Central memory CD8-positive, alpha-beta T cell (primary cell): ENCODE measurements around the gene HID1.
"Not testable (repeated sequence)": the region's sequence is repeated elsewhere in the genome, so short reads cannot be mapped to it uniquely, and the experiment has no call there.

Experiments used
- ATAC-seq: fragments of 150-1000 bp; cut with Tn5 transposase; replicated peaks from 2 replicates; pipeline ENCODE4 v1.10.0; 2022; ENCODE audit warnings: mild to moderate bottlenecking, moderate FRiP score, moderate number of reproducible peaks; ENCODE audit not compliant: poor library complexity, severe bottlenecking; ENCODE audit errors: extremely low read depth
- DNase-seq, 2 donors: peaks; one replicate each; pipeline ENCODE4 v3.0.0; 2021; ENCODE audit warnings: low spot score in 2 of 2
- H3K27ac Mint-ChIP-seq: one replicate; pipeline ENCODE4 v1.8.0; 2022; ENCODE audit warnings: low read depth, mild to moderate bottlenecking, moderate library complexity, mixed read lengths
- H3K27me3 Mint-ChIP-seq: one replicate; pipeline ENCODE4 v1.8.0; 2022; ENCODE audit warnings: mixed read lengths
- H3K36me3 Mint-ChIP-seq: one replicate; pipeline ENCODE4 v1.8.0; 2022; ENCODE audit warnings: mild to moderate bottlenecking, moderate library complexity, mixed read lengths; ENCODE audit not compliant: insufficient read depth
- H3K4me1 Mint-ChIP-seq: one replicate; pipeline ENCODE4 v1.8.0; 2022; ENCODE audit warnings: mixed read lengths
- H3K4me3 Mint-ChIP-seq: one replicate; pipeline ENCODE4 v1.8.0; 2022; ENCODE audit warnings: mild to moderate bottlenecking, moderate library complexity, mixed read lengths
- H3K9me3 Mint-ChIP-seq: one replicate; pipeline ENCODE4 v1.8.0; 2022; ENCODE audit warnings: mixed read lengths

HID1 gene

DNA sequence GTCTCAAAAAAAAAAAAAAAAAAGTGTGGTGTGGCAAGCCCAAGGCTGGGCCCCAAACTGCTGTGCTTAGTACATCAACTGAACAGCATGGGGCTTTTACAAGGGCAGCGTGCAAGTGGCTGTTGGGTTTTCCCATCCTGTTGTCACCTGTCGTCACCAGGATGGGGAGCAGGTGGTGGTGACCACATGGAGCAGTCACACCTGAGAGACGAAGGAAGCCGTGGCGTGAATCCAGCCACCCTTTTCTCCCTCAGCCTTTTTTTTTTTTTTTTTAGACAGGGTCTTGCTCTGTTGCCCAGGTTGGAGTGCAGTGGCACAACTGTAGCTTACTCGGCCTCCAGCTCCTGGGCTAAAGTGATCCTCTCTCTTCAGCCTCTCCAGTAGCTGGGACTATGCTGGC, 35.8 kb upstream of the HID1 start:
- no peaks in the 10 kb centered on the region for H3K9me3 Mint-ChIP-seq
- H3K36me3 Mint-ChIP-seq: no peaks in the 10 kb centered on the region
- peaks cover 10% of the 10 kb centered on the region for H3K4me1 Mint-ChIP-seq
- DNase-seq: no peak
- ATAC-seq: no peak
- no peak overlapping the region for H3K27ac Mint-ChIP-seq
- no peaks in the 10 kb centered on the region for H3K27me3 Mint-ChIP-seq
- no peak overlapping the region for H3K4me3 Mint-ChIP-seq

DNA sequence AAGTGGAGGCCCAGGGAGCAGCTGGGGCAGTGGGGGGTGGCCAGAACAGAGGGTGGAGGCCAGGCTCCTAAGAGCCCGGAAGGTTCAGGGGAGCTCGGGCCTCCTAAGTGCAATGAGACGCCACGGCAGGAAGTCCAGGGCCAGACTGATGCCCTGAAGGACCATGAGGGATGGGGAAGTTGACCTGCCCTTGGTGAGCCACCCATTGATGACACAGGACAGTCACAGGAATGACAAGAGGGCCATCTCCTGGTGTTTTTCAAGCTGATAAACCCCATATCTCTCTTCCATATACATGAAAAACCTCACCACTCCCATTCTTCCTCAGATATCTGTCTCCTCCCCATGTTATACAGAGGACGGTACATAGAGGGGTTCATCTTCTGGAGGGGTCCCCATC, 34.1 kb upstream of the HID1 start:
- no peaks in the 10 kb centered on the region for H3K9me3 Mint-ChIP-seq
- ATAC-seq: no peak

DNA sequence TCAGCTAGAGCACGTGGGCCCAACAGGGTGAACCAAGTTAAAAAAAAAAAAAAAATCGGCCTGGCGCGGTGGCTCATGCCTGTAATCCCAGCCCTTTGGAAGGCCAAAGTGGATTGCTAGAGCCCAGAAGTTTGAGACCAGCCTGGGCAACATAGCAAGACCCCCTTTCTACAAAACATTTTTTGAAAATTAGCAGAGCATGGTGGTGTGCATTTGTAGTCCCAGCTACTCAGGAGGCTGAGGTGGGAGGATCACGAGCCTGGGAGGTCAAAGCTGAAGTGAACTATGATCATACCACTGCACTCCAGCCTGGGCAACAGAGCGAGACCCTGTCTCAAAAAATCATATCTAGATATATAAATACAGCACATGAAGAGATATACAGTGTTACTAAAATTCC, 33.5 kb upstream of the HID1 start:
- not testable (repeated sequence) for DNase-seq, ATAC-seq, H3K27me3 Mint-ChIP-seq, H3K36me3 Mint-ChIP-seq, H3K4me3 Mint-ChIP-seq, H3K9me3 Mint-ChIP-seq, H3K27ac Mint-ChIP-seq, H3K4me1 Mint-ChIP-seq

More for the DNA sequence above, 34.1 kb upstream of the HID1 start:
- H3K4me1 Mint-ChIP-seq: no peaks in the 10 kb centered on the region
- no peaks in the 10 kb centered on the region for H3K27me3 Mint-ChIP-seq
- peaks cover 2% of the 10 kb centered on the region for H3K36me3 Mint-ChIP-seq
- DNase-seq: no peak
- no peak overlapping the region for H3K27ac Mint-ChIP-seq
- H3K4me3 Mint-ChIP-seq: no peak overlapping the region

DNA sequence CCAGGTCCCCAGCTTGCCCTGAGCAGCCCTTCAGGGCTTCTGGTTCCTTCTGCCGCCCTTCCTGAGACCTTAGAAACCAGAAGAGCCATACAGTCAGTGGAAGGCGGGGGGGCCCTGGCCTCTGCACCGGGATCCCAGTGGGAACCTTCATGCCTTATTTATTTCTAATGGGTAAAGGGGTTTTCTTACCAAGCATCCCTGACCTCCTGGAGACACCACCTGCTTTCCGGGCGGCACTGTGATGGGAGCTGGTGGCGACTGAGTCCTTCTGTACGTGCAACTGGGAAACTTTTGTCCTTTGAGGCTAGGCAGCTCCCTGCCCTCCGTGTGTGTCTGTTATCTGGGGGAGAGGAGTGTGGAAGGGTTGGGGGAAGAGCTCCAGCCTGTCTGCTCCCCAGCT, 32.7 kb upstream of the HID1 start:
- Mint-ChIP-seq H3K4me3 (no peak overlapping the region), H3K36me3 (peaks cover 2% of the 10 kb centered on the region), H3K27me3 (no peaks in the 10 kb centered on the region), H3K27ac (no peak overlapping the region), H3K9me3 (no peaks in the 10 kb centered on the region), H3K4me1 (no peaks in the 10 kb centered on the region)
- DNase-seq (no peak), ATAC-seq (no peak)

DNA sequence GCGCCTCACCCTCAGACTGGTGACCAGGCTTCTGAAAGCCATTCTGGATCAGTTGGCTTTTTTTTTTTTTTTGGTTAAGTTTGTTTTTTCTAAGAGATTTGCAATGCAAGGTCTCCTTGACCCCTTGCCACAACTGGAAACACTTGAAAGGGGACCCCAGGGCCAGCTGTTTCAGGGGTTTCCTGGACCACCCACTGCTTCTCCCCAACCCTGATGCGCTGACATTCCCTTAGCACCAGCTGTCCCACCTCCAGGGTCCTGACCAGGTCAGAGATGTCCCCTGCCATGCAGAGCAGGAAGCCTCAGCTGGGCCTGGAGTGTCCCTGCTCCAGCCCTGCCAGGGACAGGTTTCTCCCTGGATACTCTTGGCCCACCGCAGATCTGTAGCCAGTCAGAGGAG, 31.8 kb upstream of the HID1 start:
- Mint-ChIP-seq H3K27ac (no peak overlapping the region), H3K4me1 (no peaks in the 10 kb centered on the region), H3K9me3 (no peaks in the 10 kb centered on the region), H3K4me3 (no peak overlapping the region), H3K36me3 (peaks cover 2% of the 10 kb centered on the region), H3K27me3 (no peaks in the 10 kb centered on the region)
- DNase-seq: no peak
- ATAC-seq: no peak

DNA sequence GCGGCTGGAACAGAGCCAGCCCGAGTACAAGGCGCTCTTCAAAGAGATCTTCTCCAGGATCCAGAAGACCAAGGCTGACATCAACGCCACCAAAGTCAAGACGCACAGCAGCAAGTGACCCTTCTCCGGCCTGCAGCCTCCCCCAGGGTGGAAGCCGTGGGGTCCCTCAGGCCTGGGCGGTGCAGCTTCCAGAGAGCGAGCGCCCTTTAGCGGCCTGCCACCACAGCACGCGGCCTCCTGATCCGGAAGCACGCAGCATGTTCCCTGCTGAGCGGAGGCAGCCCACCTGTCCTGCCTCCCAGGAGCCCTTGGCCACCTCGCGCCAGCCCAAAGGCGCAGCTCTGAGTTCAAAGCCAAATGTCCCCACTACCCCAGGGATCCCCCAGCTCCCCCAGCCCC, 31.4 kb upstream of the HID1 start:
- Mint-ChIP-seq H3K27ac (no peak overlapping the region), H3K4me3 (no peak overlapping the region), H3K9me3 (no peaks in the 10 kb centered on the region), H3K4me1 (no peaks in the 10 kb centered on the region), H3K27me3 (no peaks in the 10 kb centered on the region), H3K36me3 (peaks cover 2% of the 10 kb centered on the region)
- ATAC-seq (no peak), DNase-seq (no peak)

DNA sequence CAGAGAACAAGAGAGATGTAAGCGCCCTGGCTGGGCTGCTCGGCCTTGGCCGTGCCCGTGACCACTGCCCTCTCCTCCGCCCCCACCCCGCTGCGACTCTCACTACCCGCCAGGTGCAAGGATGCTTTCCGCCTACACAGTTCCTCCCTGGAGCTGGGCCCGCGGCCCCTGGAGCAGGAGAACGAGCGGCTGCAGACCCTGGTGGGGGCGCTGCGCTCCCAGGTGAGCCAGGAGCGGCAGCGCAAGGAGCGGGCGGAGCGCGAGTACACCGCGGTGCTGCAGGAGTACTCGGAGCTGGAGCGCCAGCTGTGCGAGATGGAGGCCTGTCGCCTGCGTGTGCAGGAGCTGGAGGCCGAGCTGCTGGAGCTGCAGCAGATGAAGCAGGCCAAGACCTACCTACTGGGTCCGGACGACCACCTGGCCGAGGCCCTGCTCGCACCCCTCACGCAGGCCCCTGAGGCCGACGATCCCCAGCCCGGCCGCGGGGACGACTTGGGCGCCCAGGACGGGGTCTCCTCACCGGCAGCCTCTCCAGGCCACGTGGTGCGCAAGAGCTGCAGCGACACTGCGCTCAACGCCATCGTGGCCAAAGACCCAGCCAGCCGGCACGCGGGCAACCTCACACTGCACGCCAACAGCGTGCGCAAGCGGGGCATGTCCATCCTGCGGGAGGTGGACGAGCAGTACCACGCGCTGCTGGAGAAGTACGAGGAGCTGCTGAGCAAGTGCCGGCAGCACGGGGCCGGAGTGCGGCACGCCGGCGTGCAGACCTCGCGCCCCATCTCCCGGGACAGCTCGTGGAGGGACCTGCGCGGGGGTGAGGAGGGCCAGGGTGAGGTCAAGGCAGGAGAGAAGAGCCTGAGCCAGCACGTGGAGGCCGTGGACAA, 30.8 kb upstream of the HID1 start:
- H3K4me3 Mint-ChIP-seq: no peak overlapping the region
- H3K27me3 Mint-ChIP-seq: peaks cover 4% of the 10 kb centered on the region
- no peak overlapping the region for H3K27ac Mint-ChIP-seq
- H3K4me1 Mint-ChIP-seq: peaks cover 4% of the 10 kb centered on the region
- ATAC-seq: no peak
- DNase-seq: no peak
- H3K36me3 Mint-ChIP-seq: peaks cover 3% of the 10 kb centered on the region
- no peaks in the 10 kb centered on the region for H3K9me3 Mint-ChIP-seq

DNA sequence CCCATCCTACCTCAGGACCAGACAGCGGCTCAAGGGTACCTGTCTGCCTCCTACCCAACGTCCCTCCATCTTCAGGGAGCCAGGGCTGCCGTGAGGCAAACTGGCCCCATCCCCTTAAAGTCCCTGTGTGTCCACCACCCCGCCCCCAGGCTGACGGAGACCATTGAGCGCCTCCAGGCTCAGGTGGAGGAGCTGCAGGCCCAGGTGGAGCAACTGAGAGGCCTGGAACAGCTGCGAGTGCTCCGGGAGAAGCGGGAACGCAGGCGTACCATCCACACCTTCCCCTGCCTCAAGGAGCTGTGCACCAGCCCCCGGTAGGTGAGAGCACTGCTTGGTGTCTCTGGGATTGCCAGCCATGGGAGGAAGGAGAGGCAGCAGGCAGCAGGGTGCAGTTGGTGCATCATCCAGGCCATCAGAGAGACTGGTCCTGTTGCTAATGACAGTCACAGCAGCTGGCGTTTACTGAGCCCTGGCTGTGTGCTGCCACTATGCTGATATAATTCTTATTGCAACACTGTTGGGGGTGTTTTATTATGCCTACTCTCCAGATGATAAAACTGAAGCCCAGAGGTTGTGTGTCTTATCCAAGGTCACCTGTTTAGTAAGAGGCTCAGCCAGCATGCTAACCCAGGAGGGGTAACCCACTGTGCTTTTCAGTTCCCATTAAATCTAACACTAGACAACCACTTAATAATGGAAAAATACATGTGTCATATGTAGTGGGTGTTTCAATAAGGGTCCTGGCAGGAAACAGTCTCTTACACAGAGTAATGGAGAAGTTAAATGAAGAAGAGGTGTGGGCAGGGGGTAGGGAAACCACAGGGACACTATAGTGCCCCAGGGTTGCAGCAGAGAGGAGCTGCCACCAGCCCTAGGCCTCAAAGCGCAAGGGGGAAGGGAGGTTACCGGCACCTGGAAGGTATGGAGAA, 29.6 kb upstream of the HID1 start:
- no peak for DNase-seq
- no peaks in the 10 kb centered on the region for H3K9me3 Mint-ChIP-seq

DNA sequence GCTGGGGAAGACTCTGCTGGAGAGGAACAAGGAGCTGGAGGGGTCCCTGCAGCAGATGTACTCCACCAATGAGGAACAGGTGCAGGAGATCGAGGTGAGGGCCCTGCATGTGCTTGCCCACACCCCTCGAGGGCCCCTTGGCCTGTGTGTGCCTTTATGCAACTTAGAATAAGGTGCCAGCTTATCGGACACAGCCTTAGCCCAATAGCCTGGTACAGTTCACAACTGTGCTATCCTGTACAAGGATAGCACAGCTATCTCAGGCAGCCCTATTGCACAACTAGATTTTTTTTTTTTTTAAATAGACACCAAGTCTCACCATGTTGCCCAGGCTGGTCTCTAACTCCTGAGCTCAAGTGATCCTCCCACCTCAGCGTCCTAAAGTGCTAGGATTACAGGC, 27.0 kb upstream of the HID1 start:
- Mint-ChIP-seq H3K27ac (no peak overlapping the region), H3K36me3 (peaks cover 4% of the 10 kb centered on the region), H3K4me1 (peaks cover 6% of the 10 kb centered on the region), H3K9me3 (no peaks in the 10 kb centered on the region), H3K4me3 (no peak overlapping the region), H3K27me3 (peaks cover 8% of the 10 kb centered on the region)
- ATAC-seq: no peak
- no peak for DNase-seq

More for the DNA sequence above, 29.6 kb upstream of the HID1 start:
- Mint-ChIP-seq H3K4me3 (no peak overlapping the region), H3K4me1 (peaks cover 6% of the 10 kb centered on the region), H3K36me3 (peaks cover 4% of the 10 kb centered on the region), H3K27ac (no peak overlapping the region), H3K27me3 (peaks cover 8% of the 10 kb centered on the region)
- ATAC-seq: no peak

DNA sequence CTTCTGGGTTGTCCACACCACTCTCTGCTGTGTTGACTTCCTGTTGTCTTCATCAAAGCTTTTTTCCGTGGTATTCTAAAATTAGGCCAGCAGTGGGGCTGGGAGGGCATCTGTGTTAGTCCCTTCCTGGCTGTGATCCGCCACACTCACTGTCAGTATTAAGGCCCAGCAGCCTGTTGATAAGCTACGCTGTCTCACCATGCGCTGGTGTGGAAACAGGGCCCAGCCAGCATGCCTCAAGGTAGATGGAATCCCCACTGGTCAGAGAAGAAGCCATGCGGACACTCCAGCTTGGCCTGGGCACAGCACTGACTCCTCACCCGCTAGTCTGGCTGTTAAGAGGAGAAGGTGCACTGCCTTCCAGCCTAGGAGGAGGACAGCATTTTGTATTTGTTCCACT, 26.2 kb upstream of the HID1 start:
- Mint-ChIP-seq H3K4me1 (peaks cover 6% of the 10 kb centered on the region), H3K27ac (no peak overlapping the region), H3K9me3 (no peaks in the 10 kb centered on the region), H3K36me3 (peaks cover 4% of the 10 kb centered on the region), H3K27me3 (peaks cover 8% of the 10 kb centered on the region), H3K4me3 (no peak overlapping the region)
- DNase-seq (no peak), ATAC-seq (no peak)

DNA sequence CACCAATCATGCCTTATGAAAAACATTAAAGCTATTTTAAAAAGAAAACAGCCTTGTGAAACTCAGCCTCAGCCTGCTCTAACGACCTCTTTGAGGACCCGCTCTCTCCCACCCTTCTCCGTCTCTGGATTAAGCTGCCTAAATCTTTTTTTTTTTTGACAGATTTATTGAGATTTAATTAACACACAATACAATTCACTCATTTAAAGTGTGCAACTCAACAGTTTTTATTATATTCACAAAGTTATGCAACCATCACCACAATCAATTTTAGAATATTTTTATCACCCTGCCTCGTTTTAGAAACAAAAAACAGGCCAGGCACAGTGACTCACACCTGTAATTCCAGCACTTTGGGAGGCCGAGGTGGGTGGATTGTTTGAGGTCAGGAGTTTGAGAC, 23.3 kb upstream of the HID1 start:
- ATAC-seq: no peak
- no peak for DNase-seq
- Mint-ChIP-seq H3K4me1 (peaks cover 6% of the 10 kb centered on the region), H3K27me3 (peaks cover 8% of the 10 kb centered on the region), H3K9me3 (no peaks in the 10 kb centered on the region), H3K4me3 (no peak overlapping the region), H3K36me3 (peaks cover 2% of the 10 kb centered on the region), H3K27ac (no peak overlapping the region)

DNA sequence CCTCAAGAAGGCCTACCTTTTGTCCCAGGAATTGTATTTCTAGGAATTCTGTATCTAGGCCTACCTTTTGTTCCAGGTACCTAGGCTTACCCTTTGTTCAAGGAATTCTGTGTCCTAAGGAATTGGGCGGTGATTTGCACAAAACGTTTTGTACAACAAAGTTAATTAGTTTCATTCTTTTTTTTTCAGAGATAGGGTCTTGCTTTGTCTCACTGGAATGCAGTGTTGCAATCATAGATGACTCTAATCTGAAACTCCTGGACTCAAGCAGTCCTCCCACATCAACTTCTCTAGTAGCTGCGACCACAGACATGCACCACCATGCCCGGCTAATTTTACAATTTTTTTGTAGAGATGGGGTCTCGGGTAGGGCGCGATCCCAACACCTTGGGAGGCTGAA, 21.9 kb upstream of the HID1 start:
- Mint-ChIP-seq H3K27me3 (peaks cover 8% of the 10 kb centered on the region), H3K9me3 (no peaks in the 10 kb centered on the region), H3K36me3 (peaks cover 2% of the 10 kb centered on the region), H3K4me1 (peaks cover 6% of the 10 kb centered on the region), H3K27ac (no peak overlapping the region), H3K4me3 (no peak overlapping the region)
- ATAC-seq (no peak), DNase-seq (no peak)

DNA sequence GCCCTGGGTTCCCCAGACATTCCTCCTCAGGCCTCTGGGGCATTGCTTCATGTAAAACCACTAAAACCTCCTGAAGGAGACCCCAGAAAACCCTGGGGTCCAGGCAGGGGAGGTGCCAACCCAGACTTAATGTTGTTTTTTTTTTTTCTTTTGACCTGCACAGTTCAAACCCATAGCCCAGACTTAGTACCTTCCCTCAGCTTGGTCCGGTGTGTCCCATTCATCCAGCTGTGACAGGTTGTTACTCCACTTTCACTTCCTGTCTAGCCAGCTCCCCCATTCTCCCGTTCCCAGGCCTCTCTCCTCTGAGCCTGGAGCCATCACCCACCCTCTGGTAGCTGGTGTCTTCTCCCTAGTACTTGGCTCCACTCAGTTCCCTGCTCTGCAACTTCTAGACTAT, 19.7 kb upstream of the HID1 start:
- Mint-ChIP-seq H3K27ac (no peak overlapping the region), H3K36me3 (no peaks in the 10 kb centered on the region), H3K4me1 (peaks cover 1% of the 10 kb centered on the region), H3K9me3 (no peaks in the 10 kb centered on the region), H3K4me3 (no peak overlapping the region), H3K27me3 (no peaks in the 10 kb centered on the region)
- DNase-seq (no peak), ATAC-seq (no peak)
